Measurements from ENCODE around the gene WRAP73.

DNA sequence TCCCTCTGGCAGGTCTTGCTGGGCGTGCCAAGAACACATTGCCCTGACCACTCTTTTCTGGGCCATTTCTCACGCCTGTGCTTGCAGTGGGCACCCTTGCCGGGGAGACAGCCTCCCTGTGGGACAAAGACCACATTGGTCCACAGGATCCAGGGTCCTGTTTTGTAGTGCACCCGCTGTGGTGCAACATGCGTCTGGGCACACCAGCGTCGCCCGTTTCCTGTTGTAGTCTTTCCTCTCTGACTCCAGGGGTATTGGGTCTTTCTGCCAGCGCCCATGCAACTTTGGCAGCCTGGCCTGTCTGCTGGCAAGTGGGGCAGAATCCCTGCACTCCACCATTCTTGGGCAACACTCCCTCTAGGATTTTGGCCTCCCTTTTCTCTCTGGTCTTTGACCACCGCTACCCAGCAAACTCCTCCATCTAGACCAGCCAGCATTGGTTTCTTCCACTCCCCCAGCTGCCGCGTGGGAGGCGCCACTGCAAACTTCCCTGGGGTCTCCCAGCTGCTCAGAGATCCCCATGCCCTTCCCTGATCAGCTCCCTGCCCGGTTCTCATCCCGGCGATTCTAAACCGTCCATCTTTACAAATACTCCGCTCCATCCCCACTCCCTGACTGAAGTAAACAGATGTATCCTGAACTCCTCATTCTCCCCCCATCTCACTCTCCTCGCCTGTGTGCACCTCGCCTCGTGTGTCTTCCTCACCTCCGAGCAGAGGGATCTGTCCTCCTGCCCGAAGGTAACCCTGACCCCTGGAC lies 26.3 kb downstream of the WRAP73 start:
- TF ChIP-seq, protein P1, sequence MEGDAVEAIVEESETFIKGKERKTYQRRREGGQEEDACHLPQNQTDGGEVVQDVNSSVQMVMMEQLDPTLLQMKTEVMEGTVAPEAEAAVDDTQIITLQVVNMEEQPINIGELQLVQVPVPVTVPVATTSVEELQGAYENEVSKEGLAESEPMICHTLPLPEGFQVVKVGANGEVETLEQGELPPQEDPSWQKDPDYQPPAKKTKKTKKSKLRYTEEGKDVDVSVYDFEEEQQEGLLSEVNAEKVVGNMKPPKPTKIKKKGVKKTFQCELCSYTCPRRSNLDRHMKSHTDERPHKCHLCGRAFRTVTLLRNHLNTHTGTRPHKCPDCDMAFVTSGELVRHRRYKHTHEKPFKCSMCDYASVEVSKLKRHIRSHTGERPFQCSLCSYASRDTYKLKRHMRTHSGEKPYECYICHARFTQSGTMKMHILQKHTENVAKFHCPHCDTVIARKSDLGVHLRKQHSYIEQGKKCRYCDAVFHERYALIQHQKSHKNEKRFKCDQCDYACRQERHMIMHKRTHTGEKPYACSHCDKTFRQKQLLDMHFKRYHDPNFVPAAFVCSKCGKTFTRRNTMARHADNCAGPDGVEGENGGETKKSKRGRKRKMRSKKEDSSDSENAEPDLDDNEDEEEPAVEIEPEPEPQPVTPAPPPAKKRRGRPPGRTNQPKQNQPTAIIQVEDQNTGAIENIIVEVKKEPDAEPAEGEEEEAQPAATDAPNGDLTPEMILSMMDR (IDR thresholded peaks at IDR 0.05), result no peak
- no peak for TF ChIP-seq POLR2AphosphoS5 (IDR thresholded peaks at IDR 0.05)
- TF ChIP-seq POLR2A (IDR thresholded peaks at IDR 0.05), result no peak

All from stomach (tissue), 4 donors.